GM23338 (cell line): Measurements from ENCODE around the gene FLNB. TPM values are rescaled to one million over a fixed set of nuclear protein-coding genes. Genes with fewer than 3 reads are reported as not detected.

ENCODE experiments used
- ATAC-seq: fragments of 200-7000 bp; cut with Tn5 transposase; 3 replicates; pipeline ENCODE4 v1.9.1; 2020
- DNase-seq: peaks from one replicate; pipeline ENCODE4 v3.0.0-alpha.2; 2015; ENCODE audit warnings: low spot score
- H2AFZ ChIP-seq: fragments of 200-600 bp; sonication (generic); 2 replicates; pipeline ENCODE4 v1.8.0; 2016; ENCODE audit warnings: antibody characterized with exemption, mild to moderate bottlenecking, moderate library complexity
- H3F3A ChIP-seq: fragments of 200-600 bp; sonication (generic); replicated peaks from 2 replicates; pipeline ENCODE4 v1.8.0; 2017; ENCODE audit warnings: antibody characterized with exemption, mixed run types, low read depth
- H3K27ac ChIP-seq: fragments of 200-600 bp; sonication (generic); 2 replicates; pipeline ENCODE4 v1.6.1; 2016; ENCODE audit warnings: low read depth
- H3K27me3 ChIP-seq: fragments of 200-600 bp; sonication (generic); 2 replicates; pipeline ENCODE4 v1.8.0; 2016; ENCODE audit warnings: mild to moderate bottlenecking, mixed run types, moderate library complexity; ENCODE audit not compliant: insufficient read depth
- H3K36me3 ChIP-seq: fragments of 200-600 bp; sonication (generic); 2 replicates; pipeline ENCODE4 v1.8.0; 2016; ENCODE audit warnings: mild to moderate bottlenecking; ENCODE audit not compliant: insufficient read depth
- H3K4me1 ChIP-seq: fragments of 200-600 bp; sonication (generic); 2 replicates; pipeline ENCODE4 v1.8.0; 2016; ENCODE audit warnings: mild to moderate bottlenecking, moderate library complexity; ENCODE audit not compliant: insufficient read depth
- H3K4me2 ChIP-seq: fragments of 200-600 bp; sonication (generic); 2 replicates; pipeline ENCODE4 v1.7.1; 2017; ENCODE audit warnings: mixed run types
- H3K4me3 ChIP-seq: fragments of 200-600 bp; sonication (generic); 2 replicates; pipeline ENCODE4 v1.6.1; 2016; ENCODE audit warnings: mixed run types
- H3K79me2 ChIP-seq: fragments of 200-600 bp; sonication (generic); replicated peaks from 2 replicates; pipeline ENCODE4 v1.8.0; 2017; ENCODE audit warnings: mild to moderate bottlenecking; ENCODE audit not compliant: insufficient read depth
- H3K9me2 ChIP-seq: fragments of 200-600 bp; sonication (generic); 2 replicates; pipeline ENCODE4 v1.8.0; 2017; ENCODE audit not compliant: insufficient read depth
- H4K20me1 ChIP-seq: fragments of 200-600 bp; sonication (generic); replicated peaks from 2 replicates; pipeline ENCODE4 v1.8.0; 2017; ENCODE audit warnings: mild to moderate bottlenecking; ENCODE audit not compliant: insufficient read depth
- H3K27ac Mint-ChIP-seq: 2 replicates; pipeline ENCODE4 v1.8.0; 2020; ENCODE audit warnings: inconsistent platforms, mild to moderate bottlenecking, moderate library complexity, mixed read lengths
- H3K27me3 Mint-ChIP-seq: 3 replicates; pipeline ENCODE4 v1.8.0; 2022; ENCODE audit warnings: low read depth, mild to moderate bottlenecking, moderate library complexity, mixed read lengths, inconsistent platforms; ENCODE audit not compliant: insufficient read depth, poor library complexity
- H3K36me3 Mint-ChIP-seq: 3 replicates; pipeline ENCODE4 v1.8.0; 2021; ENCODE audit warnings: low read depth, mild to moderate bottlenecking, inconsistent platforms, moderate library complexity, mixed read lengths
- H3K4me1 Mint-ChIP-seq: 3 replicates; pipeline ENCODE4 v1.8.0; 2020; ENCODE audit warnings: mild to moderate bottlenecking, inconsistent platforms, mixed read lengths
- H3K4me3 Mint-ChIP-seq: 3 replicates; pipeline ENCODE4 v1.8.0; 2021; ENCODE audit warnings: moderate library complexity, mild to moderate bottlenecking, inconsistent platforms, mixed read lengths
- H3K9me3 Mint-ChIP-seq: 3 replicates; pipeline ENCODE4 v1.8.0; 2020; ENCODE audit warnings: moderate library complexity, mild to moderate bottlenecking, inconsistent platforms, mixed read lengths
- EZH2phosphoT487 ChIP-seq: fragments of 200-600 bp; sonication (generic); IDR thresholded peaks from one replicate; pipeline ENCODE4 v1.8.1; 2018; ENCODE audit warnings: antibody characterized with exemption; ENCODE audit not compliant: unreplicated experiment
- JUNB ChIP-seq: IDR thresholded peaks from one replicate; pipeline ENCODE4 v1.6.1; 2016; ENCODE audit warnings: antibody characterized with exemption; ENCODE audit not compliant: unreplicated experiment
- STAT1 ChIP-seq: IDR thresholded peaks from one replicate; pipeline ENCODE4 v1.6.1; 2016; ENCODE audit warnings: antibody characterized with exemption; ENCODE audit not compliant: unreplicated experiment
- ZNF331 ChIP-seq: fragments of 250-450 bp; sonication (Bioruptor Pico); IDR thresholded peaks from 2 replicates; pipeline ENCODE4 v1.5.0; 2020; ENCODE audit warnings: low read depth, mild to moderate bottlenecking, moderate library complexity
- ZNF462 ChIP-seq: fragments of 250-450 bp; sonication (Bioruptor Pico); IDR thresholded peaks from 2 replicates; pipeline ENCODE4 v1.5.0; 2020; ENCODE audit warnings: mild to moderate bottlenecking, moderate library complexity
- polyA plus RNA-seq: library from polyadenylated mRNA; unstranded; fragments of >200 nt; fragmentation: Nextera tagmentation; extraction: Ambion mirVana; gene quantifications from 2 replicates; pipeline ENCODE4 v1.2.1, GENCODE V29; 2016
- total RNA-seq: library from RNA; depleted of rRNA; stranded (reverse); fragments of >200 nt; shearing (Covaris generic); gene quantifications from 2 replicates; pipeline ENCODE4 v1.2.3, GENCODE V29; 2014
- TF ChIP-seq, protein P1 (sequence below): IDR thresholded peaks from 2 replicates; pipeline ENCODE4 v1.6.1; 2016; ENCODE audit warnings: antibody characterized with exemption
- TF ChIP-seq, protein P2 (sequence below): IDR thresholded peaks from one replicate; pipeline ENCODE4 v1.6.1; 2018; ENCODE audit warnings: antibody characterized with exemption; ENCODE audit not compliant: unreplicated experiment

The FLNB gene
- total and polyA plus RNA-seq, 2 experiments from 2014 or later = 39.7 to 179 TPM

DNA sequence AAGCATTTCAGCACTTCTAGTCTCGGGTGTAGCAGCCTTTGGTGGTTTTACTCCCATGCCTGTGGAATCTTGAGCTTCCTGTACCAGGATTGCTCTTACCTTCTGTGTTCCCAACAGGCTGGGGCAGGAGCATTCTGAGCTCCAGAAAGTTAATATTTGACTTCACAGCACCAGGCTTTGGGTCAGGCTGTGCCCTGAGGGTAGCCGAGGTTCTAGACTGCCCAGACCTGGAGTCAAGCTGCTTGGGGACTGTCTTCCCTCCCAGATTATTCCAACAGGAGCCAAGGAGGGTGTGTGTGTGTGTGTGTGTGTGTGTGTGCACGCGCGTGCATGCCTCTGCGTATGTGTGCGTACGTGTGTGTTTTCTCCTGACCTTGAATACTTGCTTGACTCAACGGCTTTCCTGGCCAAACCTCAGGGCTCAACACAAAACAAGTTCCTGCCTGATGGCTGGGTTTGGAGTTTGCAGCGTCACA, 94.8 kb downstream of the FLNB start:
- H3K27me3 Mint-ChIP-seq = no peaks in the 10 kb centered on the region
- no peak for ATAC-seq
- Histone ChIP-seq H3K4me1 (no peaks in the 10 kb centered on the region), H2AFZ (no peak overlapping the region), H3K27ac (no peak overlapping the region), H3F3A (no peaks in the 10 kb centered on the region), H4K20me1 (peaks cover 10% of the 10 kb centered on the region), H3K79me2 (no peaks in the 10 kb centered on the region), H3K4me2 (no peak overlapping the region), H3K36me3 (peaks cover 35% of the 10 kb centered on the region), H3K9me2 (no peaks in the 10 kb centered on the region), H3K4me3 (no peak overlapping the region), H3K27me3 (no peaks in the 10 kb centered on the region)
- H3K36me3 Mint-ChIP-seq = peaks cover 69% of the 10 kb centered on the region
- H3K4me1 Mint-ChIP-seq = no peaks in the 10 kb centered on the region
- H3K27ac Mint-ChIP-seq = no peak overlapping the region
- TF ChIP-seq JUNB (no peak), STAT1 (no peak)
- TF ChIP-seq, protein P1, sequence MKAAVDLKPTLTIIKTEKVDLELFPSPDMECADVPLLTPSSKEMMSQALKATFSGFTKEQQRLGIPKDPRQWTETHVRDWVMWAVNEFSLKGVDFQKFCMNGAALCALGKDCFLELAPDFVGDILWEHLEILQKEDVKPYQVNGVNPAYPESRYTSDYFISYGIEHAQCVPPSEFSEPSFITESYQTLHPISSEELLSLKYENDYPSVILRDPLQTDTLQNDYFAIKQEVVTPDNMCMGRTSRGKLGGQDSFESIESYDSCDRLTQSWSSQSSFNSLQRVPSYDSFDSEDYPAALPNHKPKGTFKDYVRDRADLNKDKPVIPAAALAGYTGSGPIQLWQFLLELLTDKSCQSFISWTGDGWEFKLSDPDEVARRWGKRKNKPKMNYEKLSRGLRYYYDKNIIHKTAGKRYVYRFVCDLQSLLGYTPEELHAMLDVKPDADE = no peak
- TF ChIP-seq, protein P2, sequence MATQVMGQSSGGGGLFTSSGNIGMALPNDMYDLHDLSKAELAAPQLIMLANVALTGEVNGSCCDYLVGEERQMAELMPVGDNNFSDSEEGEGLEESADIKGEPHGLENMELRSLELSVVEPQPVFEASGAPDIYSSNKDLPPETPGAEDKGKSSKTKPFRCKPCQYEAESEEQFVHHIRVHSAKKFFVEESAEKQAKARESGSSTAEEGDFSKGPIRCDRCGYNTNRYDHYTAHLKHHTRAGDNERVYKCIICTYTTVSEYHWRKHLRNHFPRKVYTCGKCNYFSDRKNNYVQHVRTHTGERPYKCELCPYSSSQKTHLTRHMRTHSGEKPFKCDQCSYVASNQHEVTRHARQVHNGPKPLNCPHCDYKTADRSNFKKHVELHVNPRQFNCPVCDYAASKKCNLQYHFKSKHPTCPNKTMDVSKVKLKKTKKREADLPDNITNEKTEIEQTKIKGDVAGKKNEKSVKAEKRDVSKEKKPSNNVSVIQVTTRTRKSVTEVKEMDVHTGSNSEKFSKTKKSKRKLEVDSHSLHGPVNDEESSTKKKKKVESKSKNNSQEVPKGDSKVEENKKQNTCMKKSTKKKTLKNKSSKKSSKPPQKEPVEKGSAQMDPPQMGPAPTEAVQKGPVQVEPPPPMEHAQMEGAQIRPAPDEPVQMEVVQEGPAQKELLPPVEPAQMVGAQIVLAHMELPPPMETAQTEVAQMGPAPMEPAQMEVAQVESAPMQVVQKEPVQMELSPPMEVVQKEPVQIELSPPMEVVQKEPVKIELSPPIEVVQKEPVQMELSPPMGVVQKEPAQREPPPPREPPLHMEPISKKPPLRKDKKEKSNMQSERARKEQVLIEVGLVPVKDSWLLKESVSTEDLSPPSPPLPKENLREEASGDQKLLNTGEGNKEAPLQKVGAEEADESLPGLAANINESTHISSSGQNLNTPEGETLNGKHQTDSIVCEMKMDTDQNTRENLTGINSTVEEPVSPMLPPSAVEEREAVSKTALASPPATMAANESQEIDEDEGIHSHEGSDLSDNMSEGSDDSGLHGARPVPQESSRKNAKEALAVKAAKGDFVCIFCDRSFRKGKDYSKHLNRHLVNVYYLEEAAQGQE = no peak
- H3K4me3 Mint-ChIP-seq = no peak overlapping the region
- no peak for DNase-seq
- no peaks in the 10 kb centered on the region for H3K9me3 Mint-ChIP-seq

DNA sequence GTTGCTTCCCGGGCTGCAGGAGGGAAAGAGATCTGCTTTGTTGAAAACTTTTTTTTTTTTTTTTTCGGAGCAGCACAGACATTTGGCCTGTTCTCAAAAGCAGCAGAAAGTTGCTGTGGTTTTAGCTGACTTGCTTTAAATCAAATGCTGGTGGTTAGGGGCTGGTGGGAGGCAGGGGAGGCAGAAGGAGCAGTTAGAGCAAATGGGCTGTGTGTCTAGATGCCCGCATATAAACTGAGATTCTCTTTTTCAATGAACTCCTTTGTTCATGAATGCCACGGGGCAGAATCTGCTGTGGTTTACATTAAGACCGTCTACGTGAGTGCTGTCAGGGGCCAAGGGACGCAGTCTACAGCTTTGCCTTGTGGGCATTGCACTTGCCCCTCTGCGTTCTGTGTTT, 95.9 kb downstream of the FLNB start:
- Histone ChIP-seq H3K4me1 (no peaks in the 10 kb centered on the region), H3K27ac (no peak overlapping the region), H2AFZ (no peak overlapping the region), H3K79me2 (no peaks in the 10 kb centered on the region), H3K36me3 (peaks cover 35% of the 10 kb centered on the region), H3K4me2 (no peak overlapping the region), H4K20me1 (peaks cover 8% of the 10 kb centered on the region; the same call in 1 of the 2 replicates), H3K9me2 (no peaks in the 10 kb centered on the region), H3K27me3 (no peaks in the 10 kb centered on the region), H3F3A (no peaks in the 10 kb centered on the region), H3K4me3 (no peak overlapping the region)
- H3K27me3 Mint-ChIP-seq = no peaks in the 10 kb centered on the region
- no peak for ATAC-seq
- no peaks in the 10 kb centered on the region for H3K4me1 Mint-ChIP-seq
- H3K4me3 Mint-ChIP-seq = no peak overlapping the region
- peaks cover 70% of the 10 kb centered on the region for H3K36me3 Mint-ChIP-seq
- H3K27ac Mint-ChIP-seq = no peak overlapping the region
- DNase-seq = no peak
- H3K9me3 Mint-ChIP-seq = no peaks in the 10 kb centered on the region
- no peak for TF ChIP-seq ZNF331 (CRISPR knock-in tag)
- TF ChIP-seq, protein P2 = no peak
- no peak for TF ChIP-seq ZNF462 (CRISPR knock-in tag)
- no peak for TF ChIP-seq EZH2phosphoT487
